ENCODE measurements around the gene ZNF792.

DNA sequence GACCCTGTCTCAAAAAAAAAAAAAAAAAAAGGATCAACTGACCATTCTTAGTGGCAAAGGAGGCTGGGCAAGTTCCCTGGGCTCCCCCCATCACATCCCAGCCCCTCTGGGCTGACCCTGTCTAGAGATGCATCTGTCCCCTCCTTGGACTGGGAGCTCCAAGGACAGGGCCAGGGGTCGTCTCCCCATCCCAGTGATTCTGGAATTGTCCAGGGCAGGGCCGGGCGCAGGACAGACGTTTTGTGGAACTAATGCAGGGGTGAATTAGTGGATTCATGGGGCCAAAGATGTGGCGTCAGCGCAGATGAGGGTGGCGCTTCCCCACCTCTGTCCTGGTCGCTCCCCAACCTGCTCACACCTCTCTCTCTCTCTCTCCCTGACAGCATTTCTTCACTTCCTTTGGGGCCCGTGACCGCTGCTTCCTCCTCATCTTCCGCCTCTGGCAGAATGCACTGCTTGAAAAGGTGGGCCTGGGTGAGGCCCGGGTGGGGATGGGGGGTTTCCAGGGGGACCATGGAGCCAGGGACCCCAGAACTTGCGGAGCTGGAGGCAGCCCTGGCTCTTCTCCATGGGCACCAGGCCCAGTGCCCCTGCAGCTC lies 47.2 kb upstream of the ZNF792 start:
- TF ChIP-seq RAD21 (IDR thresholded peaks at IDR 0.05 in 1 of 2, conservative IDR thresholded peaks at IDR 0.05 in 1 of 2; ENCODE audit: low read depth in 2 of 2, low read length in 2 of 2) (no peak), SP1 (IDR thresholded peaks at IDR 0.05; ENCODE audit: low read depth, low read length) (no peak), SP2 (IDR thresholded peaks at IDR 0.05; ENCODE audit: low read length) (no peak), EZH2 (IDR thresholded peaks at IDR 0.05; ENCODE audit: low read depth, low read length, severe bottlenecking) (no peak), TEAD4 (IDR thresholded peaks at IDR 0.05; ENCODE audit: low read depth, low read length) (no peak), KDM5A (IDR thresholded peaks at IDR 0.05; ENCODE audit: low read length) (no peak), POU5F1 (IDR thresholded peaks at IDR 0.05; ENCODE audit: low read depth, low read length) (no peak), SIRT6 (IDR thresholded peaks at IDR 0.05; ENCODE audit: low read length) (no peak), PHF8 (conservative IDR thresholded peaks at IDR 0.05; ENCODE audit: low read depth, low read length) (no peak), BACH1 (IDR thresholded peaks at IDR 0.05; ENCODE audit: low read length) (no peak), CHD2 (IDR thresholded peaks at IDR 0.05; ENCODE audit: low read length) (no peak)
- TF ChIP-seq, protein P1, sequence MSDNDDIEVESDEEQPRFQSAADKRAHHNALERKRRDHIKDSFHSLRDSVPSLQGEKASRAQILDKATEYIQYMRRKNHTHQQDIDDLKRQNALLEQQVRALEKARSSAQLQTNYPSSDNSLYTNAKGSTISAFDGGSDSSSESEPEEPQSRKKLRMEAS (IDR thresholded peaks at IDR 0.05), result no peak
- TF ChIP-seq, protein P2, sequence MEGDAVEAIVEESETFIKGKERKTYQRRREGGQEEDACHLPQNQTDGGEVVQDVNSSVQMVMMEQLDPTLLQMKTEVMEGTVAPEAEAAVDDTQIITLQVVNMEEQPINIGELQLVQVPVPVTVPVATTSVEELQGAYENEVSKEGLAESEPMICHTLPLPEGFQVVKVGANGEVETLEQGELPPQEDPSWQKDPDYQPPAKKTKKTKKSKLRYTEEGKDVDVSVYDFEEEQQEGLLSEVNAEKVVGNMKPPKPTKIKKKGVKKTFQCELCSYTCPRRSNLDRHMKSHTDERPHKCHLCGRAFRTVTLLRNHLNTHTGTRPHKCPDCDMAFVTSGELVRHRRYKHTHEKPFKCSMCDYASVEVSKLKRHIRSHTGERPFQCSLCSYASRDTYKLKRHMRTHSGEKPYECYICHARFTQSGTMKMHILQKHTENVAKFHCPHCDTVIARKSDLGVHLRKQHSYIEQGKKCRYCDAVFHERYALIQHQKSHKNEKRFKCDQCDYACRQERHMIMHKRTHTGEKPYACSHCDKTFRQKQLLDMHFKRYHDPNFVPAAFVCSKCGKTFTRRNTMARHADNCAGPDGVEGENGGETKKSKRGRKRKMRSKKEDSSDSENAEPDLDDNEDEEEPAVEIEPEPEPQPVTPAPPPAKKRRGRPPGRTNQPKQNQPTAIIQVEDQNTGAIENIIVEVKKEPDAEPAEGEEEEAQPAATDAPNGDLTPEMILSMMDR (IDR thresholded peaks at IDR 0.05; ENCODE audit: control extremely low read depth in 1 of 3, insufficient read depth in 1 of 3, low read depth in 1 of 3, low read length in 3 of 3), result no peak

Measured in H1 (cell line).